ENCODE measurements around the gene AIF1.

AIF1 gene

DNA sequence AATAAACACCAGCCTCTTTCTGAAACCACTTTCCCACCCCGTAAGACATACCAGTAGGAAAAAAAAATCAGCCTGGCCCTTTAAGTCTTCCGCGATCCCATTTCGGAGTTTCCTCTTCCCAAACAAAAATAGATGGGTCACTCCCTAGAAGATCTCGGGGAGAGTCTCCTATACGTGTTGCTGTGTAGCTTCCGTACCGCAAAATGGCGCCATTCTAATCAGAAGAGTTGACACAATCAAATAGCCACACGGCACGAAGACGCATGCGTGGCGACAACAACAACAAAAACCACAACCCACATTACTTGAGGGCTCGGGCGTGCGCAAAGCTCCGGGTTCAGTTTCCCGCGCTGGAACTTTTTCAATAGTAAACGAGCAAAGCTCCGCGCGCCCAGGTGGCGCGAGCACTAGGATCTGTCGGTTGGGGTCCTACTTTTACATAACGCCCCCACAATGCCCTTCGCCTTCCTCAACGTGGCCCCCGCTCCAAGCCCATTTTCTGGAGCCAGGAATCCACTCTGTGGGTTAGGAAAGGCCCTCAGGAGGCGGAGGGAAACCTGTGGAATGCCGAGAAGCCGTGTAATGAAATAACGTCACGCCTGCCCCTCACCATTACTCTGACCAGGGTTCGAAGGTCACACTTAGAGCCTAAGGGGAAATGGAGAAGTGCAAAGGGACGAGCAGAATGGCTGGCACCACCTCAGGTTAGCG, 49.9 kb downstream of the AIF1 start, which contains the start of gene GPANK1:
TSS of gene GPANK1 (minus strand) at position 208 of the 711 bp plus-strand sequence. CDS start 519 bp downstream, outside the sequence.
- peak; percentile 87 for DNase-seq

DNA sequence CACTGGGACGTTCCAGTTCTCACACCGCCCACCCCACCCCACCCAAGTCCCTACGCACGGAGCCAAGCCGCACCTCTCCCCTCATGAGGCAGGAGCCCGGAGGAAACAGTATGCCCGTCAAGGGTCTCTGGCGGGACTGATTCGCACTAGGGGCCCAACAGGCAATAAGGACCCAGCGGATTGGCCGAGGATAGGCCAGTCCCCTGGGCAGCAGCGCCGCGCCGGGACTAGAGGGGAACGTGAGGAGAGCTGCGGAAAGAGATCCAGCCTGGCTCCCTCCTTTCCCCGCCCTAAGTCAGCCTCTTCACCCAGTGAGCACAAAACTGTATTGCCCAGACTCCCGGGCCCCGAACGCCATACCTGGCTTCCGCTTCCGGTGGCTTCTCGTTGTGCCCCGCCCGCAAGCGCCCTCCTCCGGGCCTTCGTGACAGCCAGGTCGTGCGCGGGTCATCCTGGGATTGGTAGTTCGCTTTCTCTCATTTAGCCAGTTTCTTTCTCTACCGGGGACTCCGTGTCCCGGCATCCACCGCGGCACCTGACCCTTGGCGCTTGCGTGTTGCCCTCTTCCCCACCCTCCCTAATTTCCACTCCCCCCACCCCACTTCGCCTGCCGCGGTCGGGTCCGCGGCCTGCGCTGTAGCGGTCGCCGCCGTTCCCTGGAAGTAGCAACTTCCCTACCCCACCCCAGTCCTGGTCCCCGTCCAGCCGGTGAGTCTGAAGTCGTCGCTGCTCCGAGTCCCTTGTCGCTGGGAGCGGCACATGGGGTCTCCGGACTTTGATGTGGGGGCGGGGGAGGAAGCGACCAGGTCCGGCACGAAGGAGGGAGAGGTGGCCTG, 50.7 kb downstream of the AIF1 start, which contains the start of gene CSNK2B:
TSS of gene CSNK2B (plus strand) at position 580 of the 836 bp plus-strand sequence. CDS start 752 bp downstream, outside the sequence.
- DNase-seq = peak; percentile 99

DNA sequence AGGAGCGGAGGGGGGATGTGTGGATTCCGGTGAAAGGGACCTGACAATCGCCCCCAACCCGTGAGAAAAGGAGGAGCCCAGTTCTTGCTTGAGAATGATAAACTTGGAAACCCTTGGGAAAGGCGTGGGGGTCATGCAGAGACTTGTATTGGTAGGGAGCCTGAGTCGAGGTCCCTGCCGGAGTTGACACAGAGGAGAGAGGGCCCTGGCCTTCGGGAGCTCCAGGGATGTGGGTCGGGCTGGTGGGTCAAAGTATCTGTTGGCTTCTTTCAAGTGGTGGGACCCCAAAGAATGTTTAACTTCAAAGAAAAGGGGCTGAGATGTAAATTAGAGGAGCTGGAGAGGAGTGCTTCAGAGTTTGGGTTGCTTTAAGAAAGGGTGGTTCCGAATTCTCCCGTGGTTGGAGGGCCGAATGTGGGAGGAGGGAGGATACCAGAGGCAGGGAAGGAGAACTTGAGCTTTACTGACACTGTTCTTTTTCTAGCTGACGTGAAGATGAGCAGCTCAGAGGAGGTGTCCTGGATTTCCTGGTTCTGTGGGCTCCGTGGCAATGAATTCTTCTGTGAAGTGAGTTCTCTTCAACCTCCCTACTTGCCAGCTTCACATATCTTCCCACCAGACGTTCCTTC, 51.4 kb downstream of the AIF1 start:
- no peak for DNase-seq
